GM12864 (cell line): Measurements from ENCODE around the gene LTA4H.
A peak's percentile ranks its signal among the peaks of the same experiment; 100 is the strongest.

Experiments used
- DNase-seq: peaks from one replicate; pipeline ENCODE4 v3.0.0-alpha.2; 2011; ENCODE audit warnings: low read depth
- H3K4me3 ChIP-seq: 2 replicates; pipeline ENCODE4 v1.5.1; 2011; ENCODE audit warnings: mild to moderate bottlenecking, low read depth, low read length, control low read depth
- CTCF ChIP-seq: IDR thresholded peaks from 2 replicates; pipeline ENCODE4 v1.5.1; 2011; ENCODE audit warnings: low read depth, mild to moderate bottlenecking, moderate library complexity, low read length, control low read depth, inconsistent platforms; ENCODE audit errors: missing control alignments

Gene LTA4H

GRCh38 chr12:96029826-96030225, 5.6 kb downstream of the LTA4H start:
- no peak for DNase-seq
- TF ChIP-seq CTCF = no peak
- no peak overlapping the region for H3K4me3 ChIP-seq

DNA sequence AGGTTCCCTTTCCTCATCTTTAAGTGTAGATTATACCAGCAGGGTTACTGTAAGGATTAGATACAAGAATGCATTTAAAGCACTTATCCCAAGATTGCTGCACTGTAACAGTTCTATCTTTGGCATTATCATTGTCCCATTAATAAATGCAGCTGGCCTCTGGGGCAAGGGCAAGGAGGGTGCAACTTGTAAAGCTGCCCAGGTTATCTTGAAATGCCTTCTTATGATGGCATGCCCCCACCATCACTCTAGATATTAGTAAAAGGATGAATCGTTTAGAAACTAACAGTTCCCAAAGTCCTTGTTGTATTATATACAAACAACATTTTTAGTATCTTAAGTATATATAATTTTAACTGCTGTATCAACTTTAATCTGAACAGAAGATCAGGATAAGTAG, 6.8 kb downstream of the LTA4H start:
- no peak for DNase-seq
- no peak overlapping the region for H3K4me3 ChIP-seq
- TF ChIP-seq CTCF = no peak

- no peak overlapping the region for H3K4me3 ChIP-seq
- no peak for DNase-seq
- TF ChIP-seq CTCF = no peak
Measured at GRCh38 chr12:96026331-96026730, 9.1 kb downstream of the LTA4H start.

DNA sequence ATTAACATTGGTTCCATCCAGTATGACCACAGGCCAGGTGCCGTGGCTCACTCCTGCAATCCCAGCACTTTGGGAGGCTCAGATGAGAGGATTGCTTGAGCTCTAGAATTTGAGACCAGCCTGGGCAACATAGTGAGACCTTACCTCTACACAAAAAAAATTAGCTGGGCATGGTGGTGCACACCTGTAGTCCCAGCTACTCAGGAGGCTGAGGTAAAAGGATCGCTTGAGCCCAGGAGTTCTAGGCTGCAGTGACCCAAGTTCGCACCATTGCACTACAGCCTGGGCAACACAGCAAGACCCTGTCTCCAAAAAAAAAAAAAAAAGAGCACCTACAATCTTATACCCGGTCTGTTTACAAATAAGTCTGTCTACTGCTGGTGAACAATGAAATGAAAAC, 9.9 kb downstream of the LTA4H start:
- TF ChIP-seq CTCF = no peak
- H3K4me3 ChIP-seq = no peak overlapping the region
- DNase-seq = no peak

DNA sequence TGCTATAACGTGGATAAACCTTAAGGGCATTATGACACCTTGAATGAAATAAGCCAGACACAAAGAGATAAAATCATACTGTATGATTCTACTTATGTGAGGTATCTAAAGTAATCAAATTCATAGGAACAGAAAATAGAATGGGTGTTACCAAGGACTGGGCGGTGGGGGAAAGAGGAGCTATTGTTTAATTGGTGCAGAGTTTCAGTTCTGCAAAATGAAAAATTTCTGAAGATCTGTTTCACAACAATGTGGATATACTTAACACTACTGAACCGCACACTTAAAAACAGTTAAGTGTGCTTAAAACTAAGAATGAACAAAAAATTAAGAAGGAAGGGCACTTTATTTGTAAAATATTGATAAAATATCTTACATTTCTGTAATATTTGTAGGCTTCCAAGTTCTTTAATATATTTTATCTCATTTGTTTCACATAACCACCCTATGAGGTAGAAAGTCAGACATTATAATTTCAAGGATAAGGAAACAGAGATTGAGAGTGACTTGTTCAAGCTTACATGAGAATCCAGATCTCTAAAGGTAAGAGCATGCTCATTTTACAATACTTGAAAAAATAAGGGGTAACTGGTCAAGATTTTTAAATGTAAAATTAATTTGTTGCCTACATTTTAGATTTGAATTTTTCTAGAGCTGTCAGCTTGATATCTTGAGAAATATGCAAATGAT, 14.9 kb downstream of the LTA4H start:
- no peak overlapping the region for H3K4me3 ChIP-seq
- no peak for TF ChIP-seq CTCF
- DNase-seq = no peak

DNA sequence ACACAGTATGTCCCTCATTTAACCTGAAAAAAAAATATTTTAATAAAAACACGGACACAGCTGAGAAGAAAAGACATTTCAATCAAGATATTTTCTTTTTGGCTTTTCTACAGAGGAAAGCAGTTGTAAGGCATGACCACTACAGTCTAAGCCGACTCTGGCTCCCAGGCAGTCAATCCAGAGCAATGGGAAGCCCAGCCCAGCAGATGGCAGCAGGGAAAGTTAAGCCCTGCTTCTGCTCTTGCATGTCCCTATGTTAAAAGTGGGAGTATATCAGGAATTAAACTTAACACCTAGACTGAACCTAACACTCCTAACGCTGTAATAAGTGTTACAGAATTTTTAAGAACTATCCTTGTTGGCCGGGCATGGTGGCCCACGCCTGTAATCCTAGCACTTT, 19.7 kb downstream of the LTA4H start:
- DNase-seq = no peak
- H3K4me3 ChIP-seq = no peak overlapping the region
- peak; percentile 2 for TF ChIP-seq CTCF

DNA sequence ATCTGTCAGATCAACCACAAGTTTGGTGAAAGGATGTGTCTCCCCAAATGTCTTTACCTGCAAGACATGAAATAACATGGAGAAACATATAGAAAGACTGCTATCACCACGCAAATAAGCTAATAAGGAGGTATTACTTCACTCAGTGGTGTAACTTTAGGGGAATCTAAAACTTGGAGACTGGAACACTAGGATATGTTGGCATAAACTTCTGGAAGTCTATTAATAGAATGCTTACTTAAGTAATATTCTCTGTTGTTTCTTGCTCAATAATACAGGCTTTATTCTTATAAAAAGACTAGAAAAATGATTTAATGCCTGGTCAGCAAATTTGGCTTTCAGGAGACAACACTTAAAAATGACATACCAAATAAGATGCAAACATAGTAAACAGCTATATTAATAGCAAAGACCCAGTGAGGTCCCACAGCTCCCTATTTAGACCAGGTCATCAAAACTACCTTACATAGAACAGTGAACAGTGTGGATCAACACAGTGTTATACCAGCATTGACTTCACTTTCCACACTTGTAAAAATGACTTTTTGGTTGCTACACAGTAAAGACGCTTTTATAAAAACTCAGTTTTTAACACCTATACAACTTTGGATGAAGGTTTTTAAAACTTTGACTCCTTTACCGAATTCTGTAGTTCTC, 20.3 kb downstream of the LTA4H start:
- no peak for DNase-seq
- H3K4me3 ChIP-seq = no peak overlapping the region
- no peak for TF ChIP-seq CTCF
